Esophagus muscularis mucosa (tissue), 4 donors: ENCODE data around the gene ZKSCAN1. TPM values are rescaled to one million over a fixed set of nuclear protein-coding genes. Genes with fewer than 3 reads are reported as not detected.

ENCODE experiments used
- DNase-seq: peaks from one replicate; pipeline ENCODE4 v3.0.0-alpha.2; 2017; ENCODE audit errors: extremely low spot score
- H3K27ac ChIP-seq, 4 donors: fragments of 200-600 bp; sonication (generic); replicated peaks in 1 of 4; 1 replicate in 3 of 4; 2 replicates in 1 of 4; pipeline ENCODE4 v1.5.1; 2016 to 2019; ENCODE audit warnings: mild to moderate bottlenecking in 1 of 4
- H3K27me3 ChIP-seq, 4 donors: fragments of 200-600 bp; sonication (generic); one replicate each; pipeline versions ENCODE4 v1.5.1 to v1.6.0; 2016 to 2019
- H3K36me3 ChIP-seq, 4 donors: fragments of 200-600 bp; sonication (generic); one replicate each; pipeline ENCODE4 v1.5.1; 2016 to 2019
- H3K4me1 ChIP-seq, 4 donors: fragments of 200-600 bp; sonication (generic); one replicate each; pipeline ENCODE4 v1.5.1; 2016 to 2019
- H3K4me3 ChIP-seq, 4 donors: fragments of 200-600 bp; sonication (generic); 1 replicate in 2 of 4; 2 replicates in 2 of 4; pipeline ENCODE4 v1.5.1; 2016 to 2019; ENCODE audit warnings: mild to moderate bottlenecking in 4 of 4, moderate library complexity in 1 of 4
- H3K9me3 ChIP-seq, 4 donors: fragments of 200-600 bp; sonication (generic); 1 replicate in 3 of 4; 2 replicates in 1 of 4; pipeline ENCODE4 v1.5.1; 2016 to 2019
- EP300 ChIP-seq: sonication (generic); formaldehyde crosslinking; IDR thresholded peaks from one replicate; pipeline ENCODE4 v1.6.1; 2017; ENCODE audit warnings: antibody characterized with exemption
- POLR2A ChIP-seq: fragments of 450-650 bp; IDR thresholded peaks from one replicate; pipeline ENCODE4 v1.6.1; 2017; ENCODE audit warnings: antibody characterized with exemption, moderate library complexity, mild to moderate bottlenecking, low read depth
- POLR2AphosphoS5 ChIP-seq, 2 donors: sonication (generic); formaldehyde crosslinking; IDR thresholded peaks; one replicate each; pipeline ENCODE4 v1.6.1; 2017; ENCODE audit warnings: antibody characterized with exemption in 2 of 2
- WGBS: methylation state at CpG from one replicate; pipeline ENCODE4 v1.1.5; 2018; 5-methylcytosine and 5-hydroxymethylcytosine counted together
- intact Hi-C: fragments of 100-400 bp; cut with DNase I; formaldehyde crosslinking; loops from one replicate; pipeline ENCODE4 v1.15.1; 2023
- total RNA-seq, 4 donors: library from RNA; depleted of rRNA; stranded (reverse); fragments of >200 nt; gene quantifications; one replicate each; pipeline versions ENCODE4 v1.1.0 to v1.2.1, GENCODE V29; 2016
- TF ChIP-seq, protein P1 (sequence below), 3 experiments: fragments of 200-600 bp in 2 of 3; fragments of 450-650 bp in 1 of 3; sonication (generic) in 2 of 3; IDR thresholded peaks; one replicate each; pipeline ENCODE4 v1.5.1; 2017 to 2019; ENCODE audit warnings: antibody characterized with exemption in 3 of 3, mild to moderate bottlenecking in 2 of 3, moderate library complexity in 1 of 3

The ZKSCAN1 gene
- total RNA-seq, 4 donors from 2014 or later, result 22.7 to 27.0 (median 24.0) TPM

DNA sequence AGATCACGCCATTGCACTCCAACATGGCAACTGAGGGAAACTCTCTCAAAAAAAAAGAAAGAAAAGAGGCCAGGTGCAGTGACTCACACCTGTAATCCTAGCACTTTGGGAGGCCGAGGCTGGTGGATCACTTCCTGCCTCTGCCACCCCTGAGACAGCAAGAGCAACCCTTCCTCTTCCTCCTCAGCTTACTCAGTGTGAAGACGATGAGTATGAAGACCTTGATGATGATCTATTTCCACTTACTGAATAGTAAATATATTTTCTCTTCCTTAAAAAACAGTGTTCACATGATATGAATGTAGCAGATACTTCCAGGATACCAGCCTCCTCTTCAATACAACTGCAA, 2.1 kb upstream of the ZKSCAN1 start:
- no peak overlapping the region for H3K4me3 ChIP-seq
- H3K27ac ChIP-seq, result no peak overlapping the region
- H3K9me3 ChIP-seq, result no peaks in the 10 kb centered on the region
- WGBS, result 76% methylated on average over 3 of the region's 3 CpGs
- H3K36me3 ChIP-seq, result no peaks in the 10 kb centered on the region
- no peaks in the 10 kb centered on the region for H3K27me3 ChIP-seq
- intact Hi-C loops, result no loop called here
- no peak for DNase-seq
- peaks cover 20 to 28% (median 26%) of the 10 kb centered on the region in 4 donors for H3K4me1 ChIP-seq
- TF ChIP-seq, protein P1, sequence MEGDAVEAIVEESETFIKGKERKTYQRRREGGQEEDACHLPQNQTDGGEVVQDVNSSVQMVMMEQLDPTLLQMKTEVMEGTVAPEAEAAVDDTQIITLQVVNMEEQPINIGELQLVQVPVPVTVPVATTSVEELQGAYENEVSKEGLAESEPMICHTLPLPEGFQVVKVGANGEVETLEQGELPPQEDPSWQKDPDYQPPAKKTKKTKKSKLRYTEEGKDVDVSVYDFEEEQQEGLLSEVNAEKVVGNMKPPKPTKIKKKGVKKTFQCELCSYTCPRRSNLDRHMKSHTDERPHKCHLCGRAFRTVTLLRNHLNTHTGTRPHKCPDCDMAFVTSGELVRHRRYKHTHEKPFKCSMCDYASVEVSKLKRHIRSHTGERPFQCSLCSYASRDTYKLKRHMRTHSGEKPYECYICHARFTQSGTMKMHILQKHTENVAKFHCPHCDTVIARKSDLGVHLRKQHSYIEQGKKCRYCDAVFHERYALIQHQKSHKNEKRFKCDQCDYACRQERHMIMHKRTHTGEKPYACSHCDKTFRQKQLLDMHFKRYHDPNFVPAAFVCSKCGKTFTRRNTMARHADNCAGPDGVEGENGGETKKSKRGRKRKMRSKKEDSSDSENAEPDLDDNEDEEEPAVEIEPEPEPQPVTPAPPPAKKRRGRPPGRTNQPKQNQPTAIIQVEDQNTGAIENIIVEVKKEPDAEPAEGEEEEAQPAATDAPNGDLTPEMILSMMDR (IDR thresholded peaks at IDR 0.05), result no peak
- TF ChIP-seq POLR2A, result no peak
- no peak for TF ChIP-seq POLR2AphosphoS5 (IDR thresholded peaks at IDR 0.05)
- no peak for TF ChIP-seq EP300

DNA sequence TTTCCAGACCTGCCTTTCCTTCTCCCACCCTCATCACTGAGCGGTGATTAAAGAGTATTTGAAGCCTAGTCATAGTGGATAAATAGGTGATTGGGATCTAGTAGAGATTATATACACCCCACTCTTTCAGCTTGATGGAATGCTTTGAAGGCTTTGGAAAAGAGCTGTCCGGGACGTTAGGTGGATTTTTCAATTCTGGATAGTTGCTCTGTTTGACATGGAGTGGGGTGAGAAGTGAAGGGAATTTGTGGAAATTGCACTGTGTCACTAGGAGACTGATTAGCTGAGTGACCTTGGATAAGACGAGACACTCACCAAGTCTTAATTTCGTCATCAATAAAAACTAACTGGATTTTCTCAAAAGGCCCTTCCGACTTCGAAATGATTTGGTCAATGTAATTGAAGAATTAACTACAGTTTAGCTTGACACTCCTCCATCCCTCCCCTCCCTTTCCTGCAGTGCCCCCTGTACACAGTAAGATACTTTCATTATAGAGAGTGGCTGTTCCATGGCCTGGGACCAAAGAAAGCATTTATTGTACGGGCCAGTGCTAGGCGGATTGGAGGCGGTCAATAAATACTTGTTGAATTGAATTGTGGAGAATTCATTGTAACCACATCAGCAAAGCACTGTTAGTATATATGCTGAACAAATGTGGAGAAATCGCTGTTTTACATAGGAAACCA, 962 bp downstream of the ZKSCAN1 start:
- no peak for TF ChIP-seq POLR2A
- TF ChIP-seq, protein P1 (IDR thresholded peaks at IDR 0.05), result no peak
- no peak for TF ChIP-seq EP300
- no peak for TF ChIP-seq POLR2AphosphoS5 (IDR thresholded peaks at IDR 0.05)
- no peak for DNase-seq
- Histone ChIP-seq H3K27ac (peak overlapping the region; percentile 93 to 99 (median 98)), H3K27me3 (no peaks in the 10 kb centered on the region), H3K36me3 (peaks cover 0 to 16% (median 3%) of the 10 kb centered on the region in 4 donors), H3K4me1 (peaks cover 34 to 59% (median 54%) of the 10 kb centered on the region in 4 donors), H3K9me3 (no peaks in the 10 kb centered on the region), H3K4me3 (peak overlapping the region; percentile 74 to 96 (median 84))
- intact Hi-C loops, result loop anchor here (5.0 kb wide), 1 partner anchor 36 kb away; no protein-coding TSS in a partner anchor
- WGBS, result 22% methylated on average over 11 of the region's 11 CpGs

DNA sequence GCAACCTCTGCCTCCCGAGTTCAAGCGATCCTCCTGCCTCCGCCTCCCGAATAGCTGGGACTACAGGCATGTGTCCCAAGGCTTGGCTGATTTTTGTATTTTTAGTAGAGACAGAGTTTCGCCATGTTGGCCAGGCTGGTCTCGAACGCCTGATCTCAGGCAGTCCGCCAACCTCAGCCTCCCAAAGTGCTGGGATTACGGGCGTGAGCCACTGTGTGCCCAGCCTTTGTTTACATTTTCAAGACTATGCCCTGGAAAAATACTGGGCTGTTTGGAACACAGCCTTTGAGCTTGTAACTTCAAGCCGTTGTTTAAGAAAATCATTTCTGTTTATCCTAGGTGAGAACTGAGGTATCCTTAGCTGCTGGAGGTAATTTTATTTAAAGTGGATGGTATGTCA, 1.9 kb downstream of the ZKSCAN1 start:
- TF ChIP-seq POLR2A, result no peak
- peak in 1 of 2 donors; percentile 62 for TF ChIP-seq POLR2AphosphoS5 (IDR thresholded peaks at IDR 0.05)
- TF ChIP-seq, protein P1 (IDR thresholded peaks at IDR 0.05), result no peak
- peak overlapping the region; percentile 93 to 99 (median 98) for H3K27ac ChIP-seq
- H3K27me3 ChIP-seq, result no peaks in the 10 kb centered on the region
- H3K9me3 ChIP-seq, result no peaks in the 10 kb centered on the region
- no peak for DNase-seq
- H3K36me3 ChIP-seq, result peaks cover 0 to 23% (median 3%) of the 10 kb centered on the region in 4 donors
- peak overlapping the region in 3 of 4 donors; percentile 78 to 96 (median 90) for H3K4me3 ChIP-seq
- 55% methylated on average over 10 of the region's 11 CpGs for WGBS
- intact Hi-C loops, result loop anchor here (5.0 kb wide), 1 partner anchor 35 kb away; no protein-coding TSS in a partner anchor
- peaks cover 36 to 66% (median 61%) of the 10 kb centered on the region in 4 donors for H3K4me1 ChIP-seq

DNA sequence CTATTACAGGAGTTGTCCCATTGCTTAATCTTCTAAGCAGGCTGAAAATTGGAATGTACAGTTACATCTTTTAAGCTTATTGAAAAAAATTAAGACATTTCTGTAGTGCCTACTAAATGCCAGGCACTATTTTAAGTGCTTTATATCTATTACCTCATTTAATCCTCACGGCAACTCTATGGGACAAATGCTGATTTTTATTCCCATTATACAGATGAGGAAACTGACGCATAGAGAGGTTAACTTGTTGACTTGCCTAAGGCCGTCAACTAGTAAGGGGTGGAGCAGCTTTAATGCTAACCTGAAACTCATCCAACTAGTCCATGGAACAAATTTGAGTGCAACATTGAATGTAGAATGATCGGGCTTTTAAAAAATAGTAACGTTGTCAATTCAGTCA, 2.5 kb downstream of the ZKSCAN1 start:
- intact Hi-C loops, result loop anchor here (5.0 kb wide), 1 partner anchor 34 kb away; no protein-coding TSS in a partner anchor
- Histone ChIP-seq H3K4me1 (peaks cover 36 to 72% (median 64%) of the 10 kb centered on the region in 4 donors), H3K27me3 (no peaks in the 10 kb centered on the region), H3K36me3 (peaks cover 0 to 29% (median 8%) of the 10 kb centered on the region in 4 donors), H3K4me3 (peak overlapping the region in 2 of 4 donors; percentile 90 to 96), H3K9me3 (no peaks in the 10 kb centered on the region), H3K27ac (peak overlapping the region; percentile 93 to 99 (median 98))
- no peak for DNase-seq
- WGBS, result 89% methylated on average over 5 of the region's 5 CpGs
- no peak for TF ChIP-seq POLR2AphosphoS5 (IDR thresholded peaks at IDR 0.05)
- TF ChIP-seq, protein P1 (IDR thresholded peaks at IDR 0.05), result no peak
- no peak for TF ChIP-seq POLR2A
- no peak for TF ChIP-seq EP300
